Ovary (tissue), 3 donors: Measurements from ENCODE around the gene EVL.

Source experiments
- CTCF ChIP-seq, 3 donors: fragments of 450-650 bp in 2 of 3; fragments of 200-600 bp in 1 of 3; IDR thresholded peaks; one replicate each; pipeline versions ENCODE4 v1.5.1 to v1.8.0; 2016 to 2022; ENCODE audit warnings: antibody characterized with exemption in 3 of 3, mild to moderate bottlenecking in 1 of 3
- EP300 ChIP-seq: sonication (generic); formaldehyde crosslinking; IDR thresholded peaks from one replicate; pipeline ENCODE4 v1.6.1; 2017; ENCODE audit warnings: antibody characterized with exemption
- POLR2A ChIP-seq: fragments of 450-650 bp; IDR thresholded peaks from one replicate; pipeline ENCODE4 v1.6.1; 2017; ENCODE audit warnings: antibody characterized with exemption, mild to moderate bottlenecking, moderate library complexity
- donor health status: DM: no; HTN: no; CAD: no.

DNA sequence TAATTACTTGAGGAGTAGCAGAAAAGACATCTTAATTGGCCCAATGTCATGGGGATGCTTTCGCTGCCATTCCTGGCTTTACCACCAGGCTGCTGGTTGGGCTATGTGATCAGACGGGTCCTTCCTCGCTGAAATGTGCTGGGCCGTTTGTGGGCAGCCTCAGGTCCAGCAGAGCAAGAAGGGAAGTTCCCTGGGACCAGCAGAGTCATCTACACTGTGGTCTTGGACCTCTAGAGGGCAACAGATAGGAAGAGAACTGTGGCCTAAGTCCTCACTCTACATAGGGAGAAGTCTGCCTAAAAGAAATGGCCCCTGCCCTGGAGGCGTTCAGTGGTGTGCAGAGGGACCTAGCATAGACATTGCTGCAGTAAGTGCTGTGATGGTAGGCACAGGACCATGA, 10.9 kb downstream of the EVL start:
- TF ChIP-seq CTCF (IDR thresholded peaks at IDR 0.05) (no peak), EP300 (no peak), POLR2A (no peak)
